Stimulated activated naive CD8-positive, alpha-beta T cell treated with anti-CD3 and anti-CD28 coated beads, Interleukin-15, Interleukin-2, amounts not matched to agents 100 ng/mL and 50 ng/mL, for 24 hours (primary cell): ENCODE measurements around the gene WASHC1.
"Not testable (repeated sequence)": the region's sequence is repeated elsewhere in the genome, so short reads cannot be mapped to it uniquely, and the experiment has no call there.

ENCODE experiments used
- H3K27ac Mint-ChIP-seq: one replicate; pipeline ENCODE4 v1.8.0; 2021; ENCODE audit warnings: mild to moderate bottlenecking, mixed read lengths
- H3K27me3 Mint-ChIP-seq: one replicate; pipeline ENCODE4 v1.8.0; 2021; ENCODE audit warnings: mixed read lengths
- H3K36me3 Mint-ChIP-seq: one replicate; pipeline ENCODE4 v1.8.0; 2021; ENCODE audit warnings: low read depth, mixed read lengths
- H3K4me1 Mint-ChIP-seq: one replicate; pipeline ENCODE4 v1.8.0; 2021; ENCODE audit warnings: low read depth, mixed read lengths
- H3K4me3 Mint-ChIP-seq: one replicate; pipeline ENCODE4 v1.8.0; 2021; ENCODE audit warnings: mild to moderate bottlenecking, mixed read lengths
- H3K9me3 Mint-ChIP-seq: one replicate; pipeline ENCODE4 v1.8.0; 2021; ENCODE audit warnings: mixed read lengths

WASHC1 gene

GRCh38 chr9:29356-29755, at the start of gene WASHC1:
WASHC1 (minus strand) TSS chr9:29456; CDS start chr9:24999, 4,457 bp downstream.
- H3K9me3 Mint-ChIP-seq, H3K27me3 Mint-ChIP-seq, H3K36me3 Mint-ChIP-seq, H3K4me3 Mint-ChIP-seq, H3K27ac Mint-ChIP-seq, H3K4me1 Mint-ChIP-seq: not testable (repeated sequence)

DNA sequence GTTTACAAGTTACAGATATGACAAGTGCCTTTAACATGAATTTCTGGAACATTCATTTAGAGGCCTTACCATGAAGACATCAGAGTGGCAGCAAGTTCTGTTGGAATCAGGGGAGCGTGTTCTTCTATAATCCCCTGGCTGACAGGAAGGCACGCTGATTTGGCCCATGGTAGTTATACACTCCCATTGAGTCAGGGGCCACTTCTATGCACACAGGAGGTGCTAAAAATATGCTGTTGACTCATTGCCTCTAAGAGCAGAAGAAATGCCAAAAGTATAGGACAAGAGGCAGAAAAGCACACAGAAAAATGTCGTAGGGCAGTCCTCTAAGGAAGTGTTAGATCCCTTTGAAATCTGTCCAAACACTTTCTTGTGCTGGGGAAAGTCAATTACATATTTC, 49.1 kb upstream of the WASHC1 start:
- H3K4me1 Mint-ChIP-seq, H3K36me3 Mint-ChIP-seq, H3K4me3 Mint-ChIP-seq, H3K9me3 Mint-ChIP-seq, H3K27me3 Mint-ChIP-seq, H3K27ac Mint-ChIP-seq: not testable (repeated sequence)

- not testable (repeated sequence) for H3K4me3 Mint-ChIP-seq
- peaks cover 15% of the 10 kb centered on the region for H3K27me3 Mint-ChIP-seq
Measured at GRCh38 chr9:76389-76788, 47.1 kb upstream of the WASHC1 start.

DNA sequence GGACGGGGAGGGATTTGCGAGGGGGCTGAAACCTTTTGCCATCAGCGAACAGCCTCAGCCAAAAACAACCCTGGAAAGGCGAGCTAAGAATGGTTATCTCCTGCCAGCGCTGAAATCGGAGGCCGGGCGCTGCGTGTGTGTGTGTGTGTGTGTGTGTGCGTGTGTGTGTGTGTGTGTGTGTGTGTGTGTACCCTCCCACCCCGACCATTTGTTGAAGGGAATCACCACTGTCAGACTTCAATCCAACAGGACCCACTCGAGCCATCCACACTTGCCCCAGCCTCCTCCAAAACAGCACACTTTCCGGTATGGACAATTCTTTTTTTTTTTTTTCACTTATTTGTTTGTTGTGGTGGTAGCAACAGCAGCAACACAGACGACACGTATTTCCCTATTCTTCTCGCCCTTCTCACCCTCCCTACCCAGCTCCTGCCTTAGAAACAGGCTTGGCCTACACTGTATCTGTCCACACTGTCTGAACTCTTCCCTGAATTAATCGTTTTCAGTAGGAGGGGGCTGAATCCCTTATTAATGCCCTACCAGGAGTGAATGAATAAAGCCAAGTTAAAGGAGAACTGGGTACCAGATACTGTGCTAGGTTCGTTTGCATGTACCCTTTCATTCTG, 44.8 kb upstream of the WASHC1 start:
- not testable (repeated sequence) for H3K27ac Mint-ChIP-seq, H3K36me3 Mint-ChIP-seq, H3K4me1 Mint-ChIP-seq, H3K9me3 Mint-ChIP-seq
- peaks cover 11% of the 10 kb centered on the region for H3K27me3 Mint-ChIP-seq
- peak overlapping the region; percentile 65 for H3K4me3 Mint-ChIP-seq

More at GRCh38 chr9:76389-76788, 47.1 kb upstream of the WASHC1 start:
- H3K4me1 Mint-ChIP-seq, H3K9me3 Mint-ChIP-seq, H3K27ac Mint-ChIP-seq, H3K36me3 Mint-ChIP-seq: not testable (repeated sequence)

GRCh38 chr9:73076-73899, 44.0 kb upstream of the WASHC1 start:
- H3K4me3 Mint-ChIP-seq = peak overlapping the region; percentile 65
- not testable (repeated sequence) for H3K27ac Mint-ChIP-seq, H3K4me1 Mint-ChIP-seq, H3K9me3 Mint-ChIP-seq, H3K36me3 Mint-ChIP-seq
- peaks cover 11% of the 10 kb centered on the region for H3K27me3 Mint-ChIP-seq

- H3K4me3 Mint-ChIP-seq = peak overlapping the region; percentile 20
- not testable (repeated sequence) for H3K36me3 Mint-ChIP-seq, H3K9me3 Mint-ChIP-seq, H3K27me3 Mint-ChIP-seq
- H3K4me1 Mint-ChIP-seq = peaks cover 11% of the 10 kb centered on the region
- peak overlapping the region; percentile 26 for H3K27ac Mint-ChIP-seq
Measured at GRCh38 chr9:63031-63629, 33.9 kb upstream of the WASHC1 start.

DNA sequence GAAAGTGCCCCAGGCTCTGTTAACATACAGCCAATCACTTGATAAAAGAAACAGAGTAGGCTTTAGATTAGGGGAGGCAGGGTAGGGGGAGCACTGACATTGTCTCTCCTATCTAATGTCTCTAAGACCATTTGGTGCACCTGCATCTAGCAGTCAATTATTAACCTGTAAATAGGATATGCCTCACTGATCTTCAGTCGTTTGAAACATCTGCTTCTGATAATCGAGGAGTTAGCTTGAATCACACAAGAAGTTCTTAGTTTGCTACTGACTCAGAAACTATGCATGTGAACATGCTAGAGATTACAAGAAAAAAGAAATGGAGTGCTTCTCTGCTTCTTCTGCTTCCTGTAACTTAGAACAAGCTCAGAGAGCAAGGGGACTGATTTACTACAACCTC, 23.4 kb upstream of the WASHC1 start:
- H3K4me1 Mint-ChIP-seq, H3K27me3 Mint-ChIP-seq, H3K9me3 Mint-ChIP-seq: not testable (repeated sequence)

GRCh38 chr9:48190-48842, 19.1 kb upstream of the WASHC1 start:
- not testable (repeated sequence) for H3K9me3 Mint-ChIP-seq, H3K36me3 Mint-ChIP-seq, H3K27ac Mint-ChIP-seq, H3K4me3 Mint-ChIP-seq, H3K4me1 Mint-ChIP-seq, H3K27me3 Mint-ChIP-seq

More for the DNA sequence above, 23.4 kb upstream of the WASHC1 start:
- H3K36me3 Mint-ChIP-seq, H3K4me3 Mint-ChIP-seq, H3K27ac Mint-ChIP-seq: not testable (repeated sequence)

DNA sequence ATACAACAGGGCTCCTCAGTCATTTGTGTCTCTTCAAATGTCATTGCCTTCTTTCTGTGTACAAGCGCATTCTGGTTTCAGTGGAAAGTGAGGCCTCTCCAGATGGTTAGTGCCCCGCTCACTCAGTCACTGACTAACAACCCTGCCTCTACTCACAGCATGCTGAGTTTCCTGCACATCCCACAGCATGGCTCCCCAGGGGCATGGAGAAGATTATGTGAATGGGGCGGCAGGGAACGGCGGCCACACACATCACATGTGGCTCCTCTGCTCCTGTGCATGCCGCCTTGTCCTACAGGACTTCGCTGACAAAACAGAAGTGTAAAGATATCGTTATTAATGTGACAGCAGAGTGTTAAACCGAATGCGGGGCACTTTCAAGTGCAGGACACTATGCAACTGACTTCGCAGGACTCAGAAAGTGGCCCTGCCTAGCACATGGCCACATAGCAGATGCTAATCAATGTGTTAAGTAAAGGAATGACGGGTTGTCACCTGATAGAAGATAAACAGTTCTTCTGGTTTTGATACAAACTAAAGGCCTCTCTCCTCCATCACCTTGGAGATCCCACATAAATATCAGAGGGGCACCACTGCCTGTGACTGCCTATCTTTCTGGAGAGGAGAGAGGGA, 17.5 kb upstream of the WASHC1 start:
- not testable (repeated sequence) for H3K4me1 Mint-ChIP-seq, H3K36me3 Mint-ChIP-seq, H3K4me3 Mint-ChIP-seq, H3K9me3 Mint-ChIP-seq, H3K27ac Mint-ChIP-seq, H3K27me3 Mint-ChIP-seq

GRCh38 chr9:46164-46563, 16.9 kb upstream of the WASHC1 start:
- H3K4me3 Mint-ChIP-seq, H3K4me1 Mint-ChIP-seq, H3K36me3 Mint-ChIP-seq, H3K27ac Mint-ChIP-seq, H3K9me3 Mint-ChIP-seq, H3K27me3 Mint-ChIP-seq: not testable (repeated sequence)

DNA sequence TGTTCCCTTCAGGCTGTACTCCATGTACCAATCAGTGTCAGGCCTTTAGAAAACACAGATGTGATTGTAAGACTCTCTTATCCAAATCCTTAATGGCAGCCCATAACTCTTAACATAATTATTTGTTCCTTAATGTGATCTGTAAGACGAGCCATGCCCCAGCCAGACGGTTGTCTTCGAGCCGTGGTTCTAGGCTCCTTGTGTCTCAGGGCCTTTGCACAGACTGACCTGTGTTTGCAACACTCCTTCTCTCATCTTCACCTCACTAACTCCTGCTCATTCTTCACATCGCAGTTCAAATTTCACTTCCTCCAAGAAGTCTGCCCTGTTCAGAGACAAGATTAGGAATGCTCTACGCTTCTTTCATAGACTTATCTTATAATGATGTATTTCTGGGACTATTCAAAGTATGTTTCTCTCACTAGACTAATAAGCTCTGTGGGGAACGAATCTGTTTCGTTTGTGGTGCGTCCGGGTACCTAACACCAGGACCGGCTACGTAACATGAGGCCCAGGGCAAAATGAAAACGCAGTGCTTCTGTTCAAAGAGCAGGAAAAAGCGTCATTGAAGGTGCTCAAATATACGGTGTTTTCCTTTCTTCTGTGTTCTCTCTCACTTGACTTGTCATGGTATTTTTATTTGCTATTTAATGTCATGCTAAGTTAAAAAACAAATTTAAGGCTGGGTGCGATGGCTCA, 16.1 kb upstream of the WASHC1 start:
- H3K4me3 Mint-ChIP-seq, H3K27ac Mint-ChIP-seq, H3K27me3 Mint-ChIP-seq, H3K9me3 Mint-ChIP-seq, H3K36me3 Mint-ChIP-seq, H3K4me1 Mint-ChIP-seq: not testable (repeated sequence)

- H3K4me1 Mint-ChIP-seq, H3K4me3 Mint-ChIP-seq, H3K27me3 Mint-ChIP-seq, H3K9me3 Mint-ChIP-seq, H3K27ac Mint-ChIP-seq, H3K36me3 Mint-ChIP-seq: not testable (repeated sequence)
Measured at GRCh38 chr9:44416-44815, 15.2 kb upstream of the WASHC1 start.

DNA sequence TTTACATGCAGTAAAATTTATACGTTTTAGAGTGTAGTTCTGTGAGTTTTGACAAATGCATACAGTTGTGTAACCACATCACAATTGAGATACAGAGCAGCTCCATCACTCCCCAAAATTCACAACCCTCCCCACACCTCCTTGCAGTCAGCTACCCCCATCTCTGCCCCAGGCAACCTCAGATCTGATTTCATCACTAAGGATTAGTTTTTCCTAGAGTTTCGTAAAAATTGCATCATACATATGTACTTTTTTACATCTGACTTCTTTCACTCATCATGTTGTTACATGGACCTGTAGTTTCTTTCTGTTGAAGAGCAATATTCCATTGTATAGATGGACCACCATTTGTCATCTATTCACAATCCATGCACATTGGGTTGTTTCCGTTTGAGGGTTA, 14.4 kb upstream of the WASHC1 start:
- not testable (repeated sequence) for H3K27me3 Mint-ChIP-seq, H3K4me1 Mint-ChIP-seq, H3K27ac Mint-ChIP-seq

DNA sequence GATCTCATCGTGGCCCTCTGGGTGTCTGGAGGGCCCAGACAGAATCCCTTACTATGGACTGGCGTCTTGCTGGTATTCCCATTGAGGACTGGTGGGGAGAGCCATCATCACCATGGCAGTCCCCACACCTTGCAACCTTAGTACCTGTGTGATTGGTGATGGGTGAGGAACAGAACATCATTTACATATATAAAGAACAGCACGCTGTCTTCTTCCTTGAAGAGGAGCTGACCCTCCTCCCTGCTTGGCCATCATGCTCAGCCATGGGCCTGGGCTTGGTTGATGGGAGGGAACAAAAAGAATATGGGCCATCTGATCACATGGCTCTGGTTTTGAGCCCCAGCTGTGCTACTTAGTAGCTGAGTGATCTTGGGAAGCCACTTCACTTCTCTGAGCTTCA, 13.9 kb upstream of the WASHC1 start:
- not testable (repeated sequence) for H3K36me3 Mint-ChIP-seq, H3K27ac Mint-ChIP-seq, H3K9me3 Mint-ChIP-seq, H3K4me1 Mint-ChIP-seq, H3K4me3 Mint-ChIP-seq, H3K27me3 Mint-ChIP-seq

More for the DNA sequence above, 14.4 kb upstream of the WASHC1 start:
- H3K4me3 Mint-ChIP-seq, H3K36me3 Mint-ChIP-seq, H3K9me3 Mint-ChIP-seq: not testable (repeated sequence)

GRCh38 chr9:41819-42218, 12.6 kb upstream of the WASHC1 start:
- not testable (repeated sequence) for H3K36me3 Mint-ChIP-seq, H3K4me1 Mint-ChIP-seq, H3K27me3 Mint-ChIP-seq, H3K27ac Mint-ChIP-seq, H3K9me3 Mint-ChIP-seq, H3K4me3 Mint-ChIP-seq
